Femur (tissue), 1 donor: ENCODE data around the gene AK4.
A peak's percentile ranks its signal among the peaks of the same experiment; 100 is the strongest.

ENCODE experiments used
- DNase-seq: peaks from one replicate; pipeline ENCODE4 v3.0.0-alpha.2; 2017

The AK4 gene

DNA sequence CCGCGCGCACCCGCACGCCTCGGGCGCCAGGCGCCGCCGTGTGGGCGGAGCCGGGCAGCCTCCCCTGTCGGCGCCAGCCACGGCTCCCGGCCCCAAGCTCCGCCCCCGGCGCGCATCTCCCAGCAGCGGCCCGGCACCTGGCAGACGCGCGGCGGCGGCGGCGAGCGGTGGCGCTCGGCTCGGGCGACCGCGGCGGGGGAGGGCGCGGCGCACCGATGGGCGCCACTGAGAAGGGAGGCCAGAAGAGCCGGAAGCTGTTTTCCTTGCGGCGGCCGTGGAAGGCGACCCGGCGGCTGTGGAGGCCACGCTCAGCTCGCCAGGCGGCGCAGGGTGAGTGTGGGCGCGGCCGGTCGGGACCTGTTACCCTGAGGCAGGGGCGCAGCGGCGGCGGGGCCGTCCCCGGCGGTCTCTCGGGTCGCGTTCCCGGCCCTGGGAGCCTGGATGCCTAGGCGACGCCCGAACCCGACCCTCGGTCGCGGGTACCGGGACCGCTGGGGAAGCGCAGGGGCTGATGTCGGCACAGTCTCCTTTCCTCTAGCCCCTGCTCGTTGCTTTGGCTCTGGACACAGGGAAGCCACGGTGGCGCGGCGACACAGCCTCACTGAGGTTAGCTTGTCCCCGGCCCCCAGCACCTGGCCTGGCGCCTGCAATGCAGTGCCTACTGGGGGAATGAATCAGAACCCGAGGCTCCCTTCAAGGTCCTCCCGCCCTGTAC, 106.5 kb downstream of the AK4 start:
- peak; percentile 78 for DNase-seq

DNA sequence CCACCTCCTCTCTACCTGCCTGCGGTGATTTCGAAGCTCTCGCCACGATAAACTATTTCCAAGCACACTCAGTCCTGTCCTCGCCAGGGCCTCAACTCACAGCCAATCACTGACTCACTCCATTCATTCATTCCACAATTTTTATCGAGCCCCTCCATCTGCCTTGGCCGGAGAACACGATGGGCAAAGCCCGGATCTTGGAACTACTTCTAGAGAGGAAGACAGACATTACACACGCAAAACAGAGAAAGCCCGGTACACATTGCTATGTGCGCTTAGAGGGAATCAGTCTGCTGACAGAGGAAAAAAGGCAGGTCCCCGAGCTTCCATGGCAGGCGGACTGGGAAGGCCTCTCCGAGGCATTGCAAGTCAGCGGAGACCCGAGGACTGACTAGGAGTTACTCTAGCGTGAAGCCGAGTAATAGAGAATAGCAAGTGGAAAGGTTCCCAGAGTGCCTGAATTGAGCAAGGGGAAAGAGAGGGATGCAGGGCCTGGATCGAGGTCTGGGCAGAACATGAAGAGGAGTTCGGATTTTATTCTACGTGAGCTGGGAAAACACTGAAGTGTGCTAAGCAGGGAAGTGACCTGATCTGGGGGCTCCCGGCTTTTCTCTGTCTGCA, 107.1 kb downstream of the AK4 start:
- no peak for DNase-seq

DNA sequence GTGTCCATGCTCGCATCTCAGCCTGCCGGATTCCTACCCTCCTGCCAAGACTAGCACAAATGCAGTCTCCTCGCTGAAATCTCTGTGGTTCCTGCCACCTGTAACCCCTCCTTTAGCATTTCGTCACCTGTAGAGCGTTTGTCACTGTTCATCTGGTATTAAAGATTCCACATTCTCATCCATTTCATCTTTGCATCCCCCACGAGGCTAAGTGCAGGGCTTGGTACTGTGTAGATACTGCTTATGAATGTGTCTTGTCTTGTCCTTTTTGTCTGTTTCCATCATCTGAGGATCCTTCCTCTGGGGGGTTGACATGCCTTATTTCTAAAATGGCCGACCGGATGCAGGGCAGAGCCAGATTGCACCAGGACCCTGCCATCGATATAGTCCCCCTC, 107.7 kb downstream of the AK4 start:
- DNase-seq: no peak

DNA sequence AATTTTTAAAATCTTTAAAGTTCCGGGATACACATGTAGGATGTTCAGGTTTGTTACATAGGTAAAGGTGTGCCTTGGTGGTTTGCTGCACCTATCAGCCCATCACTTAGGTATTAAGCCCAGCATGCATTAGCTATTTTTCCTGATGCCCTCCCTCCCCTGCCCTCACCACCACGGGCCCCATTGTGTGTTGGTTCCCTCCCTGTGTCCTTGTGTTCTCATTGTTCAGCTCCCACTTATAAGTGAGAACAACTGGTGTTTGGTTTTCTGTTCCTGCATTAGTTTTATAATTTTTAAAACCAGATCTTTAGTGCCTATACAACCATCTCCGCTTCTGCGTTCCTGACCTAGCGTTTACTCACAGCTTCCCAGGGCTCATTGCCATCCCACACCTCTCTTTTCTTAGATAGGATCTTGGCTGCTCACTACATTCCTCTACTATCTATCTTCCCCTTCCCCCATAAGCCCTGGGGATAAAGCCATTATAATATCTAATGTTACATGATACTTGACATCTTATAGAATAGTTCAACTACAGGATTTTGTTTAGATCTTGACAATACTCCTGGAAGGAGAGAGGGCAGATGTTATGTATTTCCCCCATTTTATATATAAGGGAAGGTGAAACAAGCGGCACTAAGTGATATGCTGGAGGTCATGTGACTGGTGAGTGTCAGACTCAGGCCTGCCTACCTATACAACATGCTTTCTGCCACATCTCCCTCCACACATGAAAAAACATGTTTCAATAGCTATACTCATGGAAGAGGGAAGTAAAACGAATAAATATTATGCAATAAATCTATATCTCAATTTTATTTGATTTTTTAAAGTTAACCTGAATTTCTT, 109.1 kb downstream of the AK4 start:
- no peak for DNase-seq

DNA sequence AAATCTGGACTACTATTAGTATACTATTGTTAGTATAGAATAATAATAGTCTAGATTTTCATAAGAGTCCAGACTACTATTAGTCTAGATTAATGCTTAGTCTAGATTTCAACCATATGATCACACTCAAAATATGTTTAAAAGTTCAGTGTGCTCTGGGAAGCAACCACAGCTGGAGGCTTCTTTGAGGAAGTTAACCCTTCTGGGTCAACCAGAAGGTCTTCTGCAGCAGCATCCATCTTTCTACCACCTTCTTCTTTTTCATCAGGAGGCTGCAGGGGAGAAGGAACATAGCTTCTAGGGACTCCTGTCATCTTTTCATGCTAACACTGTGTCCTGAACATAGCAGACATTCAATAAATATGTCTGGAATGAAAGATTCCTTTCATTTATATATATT, 110.1 kb downstream of the AK4 start:
- DNase-seq: no peak

DNA sequence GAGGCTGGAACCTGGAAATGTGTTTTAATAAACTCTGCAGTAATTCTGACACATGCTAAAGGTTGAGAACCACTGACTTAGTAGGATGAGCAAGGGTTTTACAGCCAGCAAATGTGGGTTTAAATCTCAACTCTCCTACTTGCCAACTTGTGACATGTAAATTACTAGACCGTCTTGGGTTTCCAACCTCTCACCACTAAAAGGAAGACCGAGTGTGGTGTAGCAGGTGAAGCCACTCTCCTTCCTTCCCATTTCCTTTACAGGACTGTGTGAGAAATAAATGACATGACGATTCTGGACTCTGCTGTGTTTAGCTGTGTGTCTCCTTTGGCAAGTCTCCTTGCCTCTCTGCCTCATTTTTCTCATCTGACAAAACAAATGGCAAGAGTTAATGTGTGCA, 111.8 kb downstream of the AK4 start:
- no peak for DNase-seq

DNA sequence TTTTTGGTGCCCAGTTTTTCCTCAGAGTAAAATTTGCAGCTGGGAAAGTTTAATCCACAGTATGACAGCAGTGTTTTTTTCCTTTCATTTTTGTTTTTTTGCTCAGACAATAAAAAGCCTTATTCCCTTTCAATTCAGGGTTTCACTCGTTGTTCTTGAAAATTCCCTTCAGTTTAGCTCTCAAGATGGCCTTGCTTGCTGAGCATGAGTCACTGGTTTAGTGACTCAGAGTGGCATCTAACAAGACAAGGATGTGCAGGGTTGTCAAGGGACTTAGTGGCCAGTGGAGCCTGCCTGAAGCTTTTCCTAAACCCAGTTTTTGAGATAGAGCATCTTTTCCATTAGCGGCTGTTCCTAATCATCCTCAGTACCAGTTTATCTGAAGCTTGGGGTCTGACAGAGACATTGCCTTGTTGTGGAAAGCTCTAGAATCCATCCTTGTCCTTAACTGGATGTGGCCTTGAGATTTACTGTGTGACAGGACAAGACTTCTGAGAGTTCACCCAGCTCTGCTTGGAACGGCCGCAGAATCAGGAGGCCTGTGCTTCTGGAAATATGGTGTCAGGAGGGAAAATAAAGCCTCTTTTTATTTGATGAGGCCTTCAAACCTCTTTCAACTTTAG, 113.0 kb downstream of the AK4 start:
- no peak for DNase-seq

DNA sequence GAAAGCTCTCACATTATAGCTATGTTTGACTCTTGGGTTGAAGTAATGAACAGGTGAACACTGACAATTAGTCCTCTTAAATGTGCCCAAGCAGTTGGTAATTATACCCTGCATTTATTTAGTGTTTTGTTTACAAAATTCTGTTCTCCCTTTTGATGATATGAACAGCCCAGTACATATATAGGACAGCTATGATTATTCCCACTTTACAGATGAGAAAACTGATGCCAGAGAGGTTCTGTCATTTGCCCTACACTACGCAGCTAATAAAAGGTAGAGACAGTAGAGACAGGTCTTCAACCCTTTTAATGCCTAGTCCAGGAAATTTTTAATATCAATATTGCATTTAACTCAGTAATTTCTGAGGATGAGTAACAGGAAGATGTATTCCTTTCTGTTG, 115.3 kb downstream of the AK4 start:
- no peak for DNase-seq

DNA sequence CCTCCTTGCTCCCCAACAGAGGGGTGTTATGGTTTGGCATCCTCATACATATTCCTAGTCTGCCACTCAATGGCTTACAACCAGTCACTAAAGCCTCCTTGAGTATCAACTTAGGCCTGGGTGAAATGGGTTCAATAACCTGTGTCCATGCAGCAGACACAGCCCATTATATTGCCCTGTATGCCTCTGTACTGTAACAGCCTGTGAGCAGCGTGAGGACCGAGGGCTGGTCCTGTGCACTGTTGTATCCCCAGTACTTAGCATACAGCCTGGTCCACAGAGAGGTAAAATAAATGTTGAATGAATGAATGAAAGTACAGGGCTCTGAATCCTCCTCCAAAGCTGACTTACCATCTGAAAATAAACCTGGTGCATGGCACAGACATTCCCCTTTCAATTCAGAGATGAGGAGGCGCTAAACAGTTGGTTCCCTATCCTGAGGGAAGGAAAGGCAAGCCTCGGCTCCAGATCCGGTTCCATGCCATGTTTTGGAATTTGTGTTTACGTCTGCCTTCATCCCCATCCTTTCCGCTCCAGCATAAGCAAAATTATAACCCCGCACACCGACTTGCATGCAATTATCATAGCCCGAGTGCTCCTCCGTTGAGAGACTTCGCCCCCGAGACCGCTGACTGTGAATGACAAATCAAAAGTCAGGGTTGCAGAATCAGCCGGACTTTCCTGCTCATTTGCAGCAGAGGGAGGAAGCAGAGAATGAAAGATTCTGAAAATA, 116.4 kb downstream of the AK4 start:
- DNase-seq: peak; percentile 35

DNA sequence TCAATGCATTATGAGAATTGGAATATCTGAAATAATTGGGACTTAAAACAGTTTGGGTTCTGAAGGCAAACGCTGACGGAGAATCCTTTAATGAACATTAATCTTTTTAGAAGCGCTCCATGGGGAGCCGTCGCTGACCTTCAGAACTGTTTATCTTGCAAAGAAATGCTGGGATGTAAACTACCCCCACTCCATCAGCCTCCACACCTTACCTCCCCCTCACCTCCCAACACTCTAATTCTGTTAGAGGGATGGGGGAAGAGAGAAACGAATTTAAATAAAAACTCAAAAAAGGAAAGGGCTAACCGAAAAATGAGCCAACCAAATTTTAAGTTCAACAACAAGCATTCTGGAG, 117.3 kb downstream of the AK4 start:
- no peak for DNase-seq

DNA sequence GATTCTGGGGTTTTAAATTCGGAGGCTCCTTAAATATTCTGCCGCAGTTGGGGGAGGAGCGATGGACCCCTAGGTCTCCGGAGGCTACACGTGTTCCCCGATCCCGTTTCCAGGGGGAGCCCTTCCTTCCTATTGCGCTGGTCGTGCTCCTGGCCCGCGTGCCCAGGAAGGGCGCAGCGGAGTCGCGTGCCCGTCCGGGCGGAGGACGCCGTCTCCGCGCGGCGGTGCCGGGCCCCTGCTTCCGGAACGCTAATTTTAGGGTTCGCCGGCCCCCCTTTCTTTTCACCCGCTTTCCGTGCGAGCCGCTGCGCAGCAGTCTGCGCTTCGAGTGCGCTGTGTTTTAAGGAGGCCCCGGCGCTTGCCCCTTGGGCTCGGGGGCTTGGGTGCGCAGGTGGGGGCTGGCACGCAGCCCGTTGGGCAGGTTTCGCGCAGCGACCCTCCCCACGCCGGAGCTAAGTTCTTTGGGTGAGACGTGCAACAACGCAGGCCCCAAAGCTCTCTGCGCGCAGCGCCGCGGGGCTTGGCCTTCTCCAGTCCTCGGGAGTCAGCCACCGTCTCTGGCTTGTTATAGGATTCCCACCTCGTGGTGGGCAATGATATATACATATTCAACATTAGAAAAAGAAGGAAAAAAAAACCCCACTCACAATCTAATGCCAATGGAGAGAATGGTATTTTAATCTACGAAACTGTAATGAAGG, 117.8 kb downstream of the AK4 start:
- DNase-seq: peak; percentile 41

DNA sequence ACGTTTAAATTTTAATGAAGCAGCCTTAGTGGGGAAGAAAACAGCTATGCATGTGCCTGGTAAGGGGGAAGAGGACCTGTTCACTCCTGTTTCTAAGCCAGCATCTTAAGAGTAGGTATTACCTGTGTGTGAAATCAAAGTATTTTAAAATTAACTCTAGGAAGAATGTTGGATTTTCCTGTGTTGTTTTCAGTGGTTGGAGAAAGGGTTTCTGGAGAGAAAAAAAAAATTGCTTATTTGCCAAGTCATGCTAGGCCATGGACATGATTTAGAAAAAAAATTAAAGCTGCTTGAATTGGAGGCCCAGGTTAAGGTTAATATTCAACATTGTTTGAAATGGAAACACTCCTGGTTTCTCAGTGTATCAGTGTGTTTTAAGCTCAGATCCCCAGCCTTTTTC, 118.5 kb downstream of the AK4 start:
- no peak for DNase-seq

DNA sequence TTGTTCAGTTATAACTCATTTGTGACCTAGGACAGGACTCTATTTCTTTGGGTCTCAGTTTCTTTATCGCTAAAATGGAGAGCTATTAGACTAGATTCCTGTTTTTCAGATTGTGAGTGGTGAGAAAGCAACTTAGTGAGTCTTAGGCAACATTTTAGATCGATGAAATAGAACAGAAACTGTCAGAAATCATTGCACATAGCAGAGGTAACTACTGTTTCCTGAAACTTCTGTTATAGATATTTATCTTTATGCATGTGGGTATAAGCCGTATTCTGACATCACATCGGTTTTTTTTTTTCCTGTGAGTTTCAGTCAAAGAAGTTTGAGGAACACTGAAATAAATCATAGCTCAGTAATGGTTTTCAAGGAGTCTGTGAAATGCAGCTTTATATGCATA, 119.3 kb downstream of the AK4 start:
- DNase-seq: no peak

DNA sequence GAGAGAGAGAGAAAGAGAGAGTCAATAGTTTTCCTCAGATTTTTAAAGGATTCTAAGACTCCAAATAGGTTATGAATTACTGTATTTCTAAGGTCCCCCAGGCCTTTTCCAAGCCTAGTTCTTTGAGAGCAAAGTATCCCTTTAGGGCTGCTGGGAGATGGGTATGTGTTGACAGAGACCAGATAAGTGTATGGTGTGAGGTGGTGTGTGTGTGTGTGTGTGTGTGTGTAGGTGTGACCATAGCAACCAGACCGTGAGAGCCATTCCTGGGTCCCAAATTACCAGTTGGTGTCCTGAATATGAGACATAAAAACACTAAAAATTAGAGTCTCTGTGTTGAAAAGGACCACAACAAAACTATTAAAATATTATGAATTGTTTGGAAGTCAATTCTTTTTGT, 119.7 kb downstream of the AK4 start:
- no peak for DNase-seq

DNA sequence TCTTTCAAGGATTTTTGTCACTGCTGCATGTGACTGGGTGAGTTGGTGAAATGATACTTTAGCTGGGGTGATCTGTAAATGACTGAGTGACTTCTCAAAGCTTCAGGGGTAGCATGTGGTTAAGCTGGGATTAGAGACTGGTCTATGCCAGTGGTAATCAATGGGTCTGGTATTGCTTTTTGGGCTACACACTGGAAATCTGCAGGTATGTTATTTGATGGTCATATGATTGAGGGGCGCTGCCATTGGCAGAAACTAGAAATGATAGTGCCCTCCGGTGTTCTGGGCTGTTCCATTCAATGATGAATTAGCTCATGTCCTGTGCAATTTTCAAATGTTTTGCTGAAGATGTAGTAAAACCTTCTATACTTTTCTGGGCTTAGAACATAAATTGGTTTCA, 121.6 kb downstream of the AK4 start:
- no peak for DNase-seq

DNA sequence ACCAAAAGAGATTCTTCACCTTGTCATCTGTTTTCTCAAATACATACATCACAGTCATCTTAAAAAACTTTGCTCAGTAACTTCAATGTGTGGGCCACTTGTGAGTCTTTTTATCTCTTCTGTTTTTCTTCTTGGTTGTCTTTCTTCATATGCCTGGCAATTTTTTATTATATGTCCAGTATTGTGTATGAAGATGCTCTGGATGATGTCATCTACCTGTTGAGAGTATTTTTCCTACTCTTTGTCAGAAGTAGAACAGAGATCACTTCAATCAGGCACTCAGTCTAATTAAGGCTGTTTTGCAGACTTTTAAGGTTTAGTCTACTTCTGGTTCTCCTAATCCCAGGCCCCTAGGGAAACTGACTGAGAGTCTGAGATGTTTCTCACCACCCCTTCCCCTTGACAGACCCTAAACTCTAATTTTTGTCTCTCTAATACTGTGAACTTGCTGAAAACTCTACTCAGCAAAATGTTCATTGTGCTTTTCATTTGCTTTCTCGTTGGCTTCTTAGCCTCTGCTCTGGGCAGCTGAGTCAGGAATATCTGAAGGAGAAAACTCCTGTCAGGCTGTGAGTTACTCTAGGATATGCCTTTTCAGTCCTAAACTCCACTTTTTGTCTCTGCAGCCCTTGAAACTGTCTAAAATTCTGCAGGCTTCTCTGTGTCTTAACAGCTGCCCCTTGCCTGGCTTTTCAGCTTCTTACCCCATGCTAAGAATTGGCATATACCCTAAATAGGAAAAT, 128.4 kb downstream of the AK4 start:
- DNase-seq: no peak

DNA sequence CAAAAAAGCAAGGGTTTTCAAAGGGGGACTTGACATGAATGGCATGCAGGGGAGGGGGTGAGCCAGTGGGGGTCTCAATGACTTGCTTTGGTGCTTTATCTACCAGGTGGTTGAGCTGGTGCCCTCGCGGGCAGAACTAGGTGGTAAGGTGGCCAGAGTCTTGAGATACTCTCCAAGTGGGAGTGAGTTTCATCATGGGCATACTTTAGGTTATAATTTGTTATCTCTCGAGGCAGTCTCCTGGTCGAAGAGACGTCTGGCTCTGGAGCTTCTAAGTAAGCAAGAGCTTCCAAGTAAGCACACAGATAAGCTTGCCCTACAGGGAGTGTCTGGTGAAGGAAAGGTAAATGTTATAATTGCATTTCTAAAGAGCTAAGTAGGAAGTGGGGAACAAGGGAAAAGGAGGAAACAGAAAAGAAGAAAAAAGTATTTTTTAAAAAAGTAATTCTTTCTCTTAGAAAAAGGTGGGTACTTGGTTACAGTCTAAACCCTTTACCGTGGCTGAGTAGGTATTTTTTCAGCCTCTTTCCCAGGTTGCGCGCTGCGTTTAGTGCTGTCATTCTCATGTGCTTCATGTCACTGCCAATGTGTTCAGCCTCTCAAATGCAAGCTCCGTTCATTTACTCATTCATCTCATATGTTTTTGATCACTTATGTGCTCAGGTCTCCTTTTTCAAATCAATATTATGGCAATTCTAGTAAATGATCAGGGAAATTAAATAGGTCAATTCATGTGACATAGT, 129.8 kb downstream of the AK4 start:
- no peak for DNase-seq

DNA sequence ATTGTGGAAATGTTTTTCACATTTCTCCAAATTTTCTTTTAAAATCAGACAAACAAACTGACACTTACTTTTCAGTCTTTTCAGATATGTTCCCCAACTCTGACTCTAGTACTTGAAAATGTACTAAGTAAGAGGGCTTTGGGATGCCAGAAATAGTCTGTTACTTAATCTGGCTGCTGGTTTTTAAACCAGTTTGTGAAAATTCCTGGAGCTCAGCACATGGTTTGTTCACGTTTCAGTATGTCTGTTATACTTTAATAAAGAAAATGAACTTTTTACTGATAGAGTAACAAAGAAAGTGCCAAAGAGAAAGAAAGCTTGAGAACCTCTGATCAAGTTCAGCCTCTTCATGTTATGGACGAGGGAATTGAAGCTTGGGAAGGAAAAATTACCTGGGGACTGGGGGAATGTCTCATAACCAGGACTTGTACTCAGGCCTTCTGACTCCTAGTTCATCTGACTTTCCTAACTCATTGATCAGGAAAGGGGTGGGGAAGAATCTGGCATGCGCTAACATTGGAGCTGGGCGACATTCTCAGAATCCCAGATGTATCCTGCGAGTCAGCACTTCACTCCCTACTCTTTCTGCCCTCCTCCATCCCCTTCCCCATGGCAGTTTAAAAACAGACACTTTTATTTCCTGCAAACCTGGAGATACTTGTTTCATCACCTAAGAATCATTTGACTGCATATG, 130.5 kb downstream of the AK4 start:
- no peak for DNase-seq

DNA sequence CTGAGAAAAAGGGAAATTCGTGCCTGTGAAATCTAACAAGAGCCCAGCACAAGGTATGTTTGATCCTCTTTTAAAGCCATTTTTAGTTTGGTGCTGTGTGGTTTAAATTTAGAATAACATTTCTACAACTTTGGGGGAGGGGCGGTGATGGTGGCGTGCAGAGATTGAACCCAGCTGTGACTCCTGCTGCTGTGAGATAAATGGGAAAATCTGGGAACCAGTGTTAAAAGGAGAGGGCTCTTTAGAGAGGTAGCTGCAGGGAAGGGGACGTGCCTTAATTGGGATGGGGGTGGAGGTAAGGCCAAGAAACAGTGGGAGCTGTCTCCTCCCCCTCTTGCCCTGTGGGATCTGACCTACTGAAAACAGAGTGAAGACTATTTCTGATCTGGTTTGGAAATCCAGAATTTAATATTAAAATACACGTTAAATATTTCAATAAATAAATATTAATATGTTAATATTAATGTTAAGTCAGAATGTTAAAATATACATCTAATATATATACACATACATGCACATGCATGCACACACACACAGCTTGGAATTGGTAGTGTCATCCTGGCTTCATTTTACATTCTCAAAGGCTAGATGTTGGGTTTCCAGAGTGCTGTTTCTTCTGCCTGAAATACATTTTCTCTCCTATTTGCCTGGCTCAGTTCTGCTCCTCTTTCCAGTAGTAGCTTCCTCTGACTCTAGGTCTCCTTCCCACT, 131.2 kb downstream of the AK4 start:
- DNase-seq: no peak
